ENCODE measurements around the gene FOXP3. TPM values are rescaled to one million over a fixed set of nuclear protein-coding genes. Genes with fewer than 3 reads are reported as not detected.

Gene FOXP3
- polyA plus RNA-seq, 1 of the 3 experiments (the other 2 are of a cell fraction) = 0.12 TPM

GRCh38 chrX:49202022-49202421, 62.5 kb downstream of the FOXP3 start:
- Histone ChIP-seq H3K9ac (no peak overlapping the region), H3K4me1 (ENCODE audit: control insufficient read depth in 1 of 2, insufficient read depth in 2 of 2, low read depth in 1 of 2, low read length in 1 of 2) (no peaks in the 10 kb centered on the region; a peak in 1 of 4 replicates), H3K27me3 (ENCODE audit: insufficient read depth) (peaks cover 16% of the 10 kb centered on the region), H3F3A (replicated peaks; ENCODE audit: insufficient read depth) (no peaks in the 10 kb centered on the region), H3K9me2 (no peaks in the 10 kb centered on the region), H3K36me3 (replicated peaks in 1 of 2; ENCODE audit: control insufficient read depth in 1 of 2, insufficient read depth in 2 of 2, low read length in 1 of 2) (no peaks in the 10 kb centered on the region), H3K9me3 (no peaks in the 10 kb centered on the region), H3K79me2 (ENCODE audit: insufficient read depth) (no peaks in the 10 kb centered on the region), H3K4me2 (no peak overlapping the region), H3K4me3 (ENCODE audit: low read depth in 2 of 2, low read length in 1 of 2) (no peak overlapping the region), H4K20me1 (ENCODE audit: insufficient read depth) (no peaks in the 10 kb centered on the region), H2AFZ (ENCODE audit: low read depth) (no peak overlapping the region), H3K27ac (ENCODE audit: low read depth in 2 of 2, low read length in 1 of 2) (no peak overlapping the region)
- ChIA-PET CTCF (interaction anchor here (0.7 to 1.0 kb wide), 2 partner anchors 39 to 79 kb away, joined by 3 read pairs; no protein-coding TSS in a partner anchor), POLR2A (no interaction called here)
- DNase-seq = no peak
- WGBS (ENCODE audit: low lambda C conversion rate) = 6% methylated on average over 2 of the region's 2 CpGs
- TF ChIP-seq JUND (IDR thresholded peaks at IDR 0.05) (no peak), MEF2A (IDR thresholded peaks at IDR 0.05; ENCODE audit: borderline replicate concordance, low read depth) (no peak), MAX (IDR thresholded peaks at IDR 0.05; ENCODE audit: low read depth) (no peak), EP300 (IDR thresholded peaks at IDR 0.05; ENCODE audit: borderline replicate concordance in 1 of 2, low read depth in 1 of 2, low read length in 1 of 2) (no peak), MXI1 (IDR thresholded peaks at IDR 0.05; ENCODE audit: low read depth, low read length) (no peak), TEAD4 (IDR thresholded peaks at IDR 0.05; ENCODE audit: borderline replicate concordance, insufficient read depth) (no peak), EZH2phosphoT487 (IDR thresholded peaks at IDR 0.05; ENCODE audit: borderline replicate concordance, low read depth) (no peak), USF2 (IDR thresholded peaks at IDR 0.05; ENCODE audit: borderline replicate concordance, low read depth, low read length) (no peak)

Other genes with a start within 250 kb of the FOXP3 start
- 14.0 and 14.6 TPM in 2 replicates for gene TFE3, start 221.4 kb downstream of the FOXP3 start, polyA plus RNA-seq (2012; rRNA removed)
- 1.6 and 2.1 TPM in 2 replicates for gene CCDC120, start 205.7 kb downstream of the FOXP3 start, polyA plus RNA-seq (2012; rRNA removed)
- gene PRAF2, start 190.7 kb downstream of the FOXP3 start, polyA plus RNA-seq (2012; rRNA removed) = 67.6 and 91.9 TPM in 2 replicates
- gene WDR45, start 184.8 kb downstream of the FOXP3 start, polyA plus RNA-seq (2012; rRNA removed) = 108 and 129 TPM in 2 replicates
- gene GPKOW, start 141.0 kb downstream of the FOXP3 start, polyA plus RNA-seq (2012; rRNA removed) = 33.6 and 36.7 TPM in 2 replicates
- 0.78 and 1.1 TPM in 2 replicates for gene MAGIX, start 102.0 kb downstream of the FOXP3 start, polyA plus RNA-seq (2012; rRNA removed)
- gene PLP2, start 92.8 kb downstream of the FOXP3 start, polyA plus RNA-seq (2012; rRNA removed) = 95.7 and 146 TPM in 2 replicates
- gene PRICKLE3, start 78.3 kb downstream of the FOXP3 start, polyA plus RNA-seq (2012; rRNA removed) = 0.07 TPM in 1 of 2 replicates, not detected in the other
- gene SYP, start 64.5 kb downstream of the FOXP3 start, polyA plus RNA-seq (2012; rRNA removed) = 0.76 and 0.93 TPM in 2 replicates
- gene CACNA1F, start 31.4 kb downstream of the FOXP3 start, polyA plus RNA-seq (2012; rRNA removed) = not detected in 2 replicates
- gene CCDC22, start 29.2 kb downstream of the FOXP3 start, polyA plus RNA-seq (2012; rRNA removed) = 7.5 TPM in 2 replicates
- 4.2 and 6.2 TPM in 2 replicates for gene PPP1R3F, start 5.1 kb upstream of the FOXP3 start, polyA plus RNA-seq (2012; rRNA removed)
- not detected in 2 replicates for gene GAGE10, start 38.9 kb upstream of the FOXP3 start, polyA plus RNA-seq (2012; rRNA removed)
- gene GAGE12J, start 57.3 kb upstream of the FOXP3 start, polyA plus RNA-seq (2012; rRNA removed) = not detected in 2 replicates
- gene GAGE13, start 66.9 kb upstream of the FOXP3 start, polyA plus RNA-seq (2012; rRNA removed) = not detected in 2 replicates

All from SK-N-SH (cell line).